ENCODE data around the gene FSHR. TPM values are rescaled to one million over a fixed set of nuclear protein-coding genes. Genes with fewer than 3 reads are reported as not detected.

FSHR gene
- total RNA-seq, 1 donor: not detected

- no peak for TF ChIP-seq CTCF (IDR thresholded peaks at IDR 0.05; ENCODE audit: insufficient read depth, low read depth, low read length)
- no peak for DNase-seq (ENCODE audit: low read depth)
- no peak overlapping the region for H3K4me3 ChIP-seq (ENCODE audit: low read depth, low read length)
Measured at GRCh38 chr2:49004036-49004626, 150.2 kb downstream of the FSHR start.

- no peak for DNase-seq (ENCODE audit: low read depth)
- H3K4me3 ChIP-seq (ENCODE audit: low read depth, low read length): no peak overlapping the region
- TF ChIP-seq CTCF (IDR thresholded peaks at IDR 0.05; ENCODE audit: insufficient read depth, low read depth, low read length): no peak
Measured at GRCh38 chr2:49003201-49003600, 151.1 kb downstream of the FSHR start.

GRCh38 chr2:49002750-49003149 is 151.6 kb downstream of the FSHR start:
- no peak for DNase-seq (ENCODE audit: low read depth)
- H3K4me3 ChIP-seq (ENCODE audit: low read depth, low read length): no peak overlapping the region
- TF ChIP-seq CTCF (IDR thresholded peaks at IDR 0.05; ENCODE audit: insufficient read depth, low read depth, low read length): no peak

GRCh38 chr2:49000695-49001094 is 153.6 kb downstream of the FSHR start:
- TF ChIP-seq CTCF (IDR thresholded peaks at IDR 0.05; ENCODE audit: insufficient read depth, low read depth, low read length): no peak
- H3K4me3 ChIP-seq (ENCODE audit: low read depth, low read length): no peak overlapping the region
- DNase-seq (ENCODE audit: low read depth): no peak

- TF ChIP-seq CTCF (IDR thresholded peaks at IDR 0.05; ENCODE audit: insufficient read depth, low read depth, low read length): no peak
- DNase-seq (ENCODE audit: low read depth): no peak
- no peak overlapping the region for H3K4me3 ChIP-seq (ENCODE audit: low read depth, low read length)
Measured at GRCh38 chr2:48998449-48998848, 155.9 kb downstream of the FSHR start.

GRCh38 chr2:48993576-48993975 is 160.7 kb downstream of the FSHR start:
- no peak for TF ChIP-seq CTCF (IDR thresholded peaks at IDR 0.05; ENCODE audit: insufficient read depth, low read depth, low read length)

More at GRCh38 chr2:48993576-48993975, 160.7 kb downstream of the FSHR start:
- no peak for DNase-seq (ENCODE audit: low read depth)
- H3K4me3 ChIP-seq (ENCODE audit: low read depth, low read length): no peak overlapping the region

Measured in fibroblast of villous mesenchyme (primary cell).